Small intestine (tissue), 7 donors: ENCODE results near the gene ENOSF1. TPM values are rescaled to one million over a fixed set of nuclear protein-coding genes. Genes with fewer than 3 reads are reported as not detected.
"Not testable (repeated sequence)": the region's sequence is repeated elsewhere in the genome, so short reads cannot be mapped to it uniquely, and the experiment has no call there.

ENCODE experiments used
- DNase-seq, 2 donors: peaks; one replicate each; pipeline versions ENCODE4 v3.0.0 to v3.0.0-alpha.2; 2013
- FAIRE-seq: peaks from 2 replicates; lab custom pipeline; 2012; peaks lifted over from hg19 to GRCh38; lab: Jason Lieb, UNC
- H3K27ac ChIP-seq, 3 donors: one replicate each; pipeline ENCODE4 v1.5.1; 2013; ENCODE audit warnings: low read length in 2 of 3, mild to moderate bottlenecking in 2 of 3, control low read depth in 1 of 3, inconsistent platforms in 1 of 3, low read depth in 1 of 3, moderate library complexity in 1 of 3
- H3K27me3 ChIP-seq, 3 donors: one replicate each; pipeline ENCODE4 v1.6.1; 2013; ENCODE audit warnings: low read length in 3 of 3, inconsistent platforms in 1 of 3; ENCODE audit not compliant: control insufficient read depth in 3 of 3, insufficient read depth in 3 of 3
- H3K36me3 ChIP-seq, 3 donors: one replicate each; pipeline ENCODE4 v1.6.1; 2013; ENCODE audit warnings: low read length in 3 of 3, inconsistent platforms in 1 of 3, low read depth in 1 of 3, mild to moderate bottlenecking in 1 of 3, moderate library complexity in 1 of 3; ENCODE audit not compliant: control insufficient read depth in 3 of 3, insufficient read depth in 2 of 3
- H3K4me1 ChIP-seq, 3 donors: one replicate each; pipeline ENCODE4 v1.6.1; 2013; ENCODE audit warnings: low read length in 2 of 3, inconsistent platforms in 1 of 3, low read depth in 1 of 3, mild to moderate bottlenecking in 1 of 3, moderate library complexity in 1 of 3; ENCODE audit not compliant: control insufficient read depth in 3 of 3, insufficient read depth in 2 of 3
- H3K4me3 ChIP-seq, 3 donors: one replicate each; pipeline ENCODE4 v1.5.1; 2013; ENCODE audit warnings: low read length in 3 of 3, control low read depth in 1 of 3, inconsistent platforms in 1 of 3, low read depth in 1 of 3, mild to moderate bottlenecking in 1 of 3, moderate library complexity in 1 of 3
- H3K9me3 ChIP-seq, 2 donors: one replicate each; pipeline ENCODE4 v1.6.1; 2013; ENCODE audit warnings: low read depth in 1 of 2, low read length in 1 of 2; ENCODE audit not compliant: control insufficient read depth in 2 of 2, insufficient read depth in 1 of 2
- WGBS, 3 donors: extraction: QIAGEN DNeasy Blood & Tissue Kit; methylation state at CpG; one replicate each; pipeline ENCODE4 v1.1.7; 2013; 5-methylcytosine and 5-hydroxymethylcytosine counted together
- polyA plus RNA-seq, 4 donors: library from polyadenylated mRNA; stranded (reverse) in 3 of 4; unstranded in 1 of 4; fragments of 200-250 nt in 3 of 4; fragments of 120-200 nt in 1 of 4; gene quantifications; one replicate each; pipeline versions ENCODE4 v1.2.1 to v1.2.3, GENCODE V29; 2013
- donor health status: healthy with polysubstance abuse.
- donor health status: control.
- donor health status: control.
- donor health status: Bipolar disorder and iron deficiency.
- donor health status: healthy.

ENOSF1 gene
- polyA plus RNA-seq, 4 donors, result 35.4 to 327 (median 62.5) TPM

DNA sequence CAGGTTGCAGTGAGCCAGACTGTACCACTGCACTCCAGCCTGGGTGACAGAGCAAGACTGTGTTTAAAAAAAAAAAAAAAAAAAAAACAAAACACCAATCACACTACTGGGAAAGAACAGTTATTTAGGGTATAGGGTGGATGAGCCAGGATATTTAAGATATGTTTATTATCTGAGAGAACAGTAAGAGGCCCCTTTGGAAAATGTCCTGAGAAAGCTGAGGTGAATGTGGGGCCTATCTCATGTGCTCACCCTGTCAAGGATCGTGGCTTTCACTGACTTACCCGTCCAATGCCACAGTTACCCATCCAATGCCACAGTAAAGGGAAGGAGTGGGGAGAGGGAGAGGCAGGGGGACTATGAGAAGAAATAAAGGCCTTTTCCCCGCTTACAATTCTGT, 19.9 kb upstream of the ENOSF1 start:
- Histone ChIP-seq H3K9me3 (no peaks in the 10 kb centered on the region), H3K4me3 (no peak overlapping the region), H3K36me3 (peaks cover 0 to 25% (median 13%) of the 10 kb centered on the region in 3 donors), H3K27ac (no peak overlapping the region), H3K27me3 (no peaks in the 10 kb centered on the region), H3K4me1 (peaks cover 0 to 5% (median 0%) of the 10 kb centered on the region in 3 donors)
- FAIRE-seq (no peak), DNase-seq (peak in 1 of 2 donors; percentile 35)
- WGBS, 3 donors, result 26 to 63% (median 50%) methylated on average over 3 of the region's 3 CpGs

GRCh38 chr18:731185-731584, 18.8 kb upstream of the ENOSF1 start:
- DNase-seq (no peak), FAIRE-seq (no peak)
- H3K27me3 ChIP-seq, result no peaks in the 10 kb centered on the region
- peaks cover 0 to 22% (median 10%) of the 10 kb centered on the region in 3 donors for H3K36me3 ChIP-seq
- peaks cover 0 to 5% (median 0%) of the 10 kb centered on the region in 3 donors for H3K4me1 ChIP-seq
- no peak overlapping the region for H3K27ac ChIP-seq
- no peaks in the 10 kb centered on the region for H3K9me3 ChIP-seq
- no peak overlapping the region for H3K4me3 ChIP-seq

DNA sequence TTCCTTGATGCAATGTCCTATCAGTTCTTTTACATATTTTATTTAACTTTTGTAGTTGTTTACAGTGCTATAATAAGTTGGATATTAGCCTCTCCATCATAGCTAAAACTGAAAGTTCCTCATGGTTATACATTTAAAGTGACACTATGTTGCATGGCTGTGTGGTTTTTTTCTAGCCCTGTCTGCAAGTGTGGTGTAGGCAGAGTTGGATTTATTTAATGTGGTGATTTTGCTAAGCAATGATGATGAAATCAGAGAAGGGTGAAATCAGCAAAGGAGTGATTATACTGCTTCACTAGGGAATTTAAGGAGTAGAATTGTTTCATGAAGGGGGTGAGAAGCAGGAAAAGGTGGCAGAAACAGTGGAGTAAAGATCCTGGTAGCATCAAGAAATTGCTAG, 18.3 kb upstream of the ENOSF1 start:
- H3K36me3 ChIP-seq, result peaks cover 0 to 20% (median 5%) of the 10 kb centered on the region in 3 donors

GRCh38 chr18:730120-730519, 17.7 kb upstream of the ENOSF1 start:
- 93 to 96% (median 94%) methylated on average over 5 of the region's 5 CpGs for WGBS, 3 donors
- FAIRE-seq, H3K27ac ChIP-seq, H3K27me3 ChIP-seq, DNase-seq, H3K4me3 ChIP-seq, H3K9me3 ChIP-seq, H3K4me1 ChIP-seq: not testable (repeated sequence)
- H3K36me3 ChIP-seq, result peaks cover 0 to 20% (median 0%) of the 10 kb centered on the region in 3 donors

More for the DNA sequence above, 18.3 kb upstream of the ENOSF1 start:
- DNase-seq (no peak), FAIRE-seq (no peak)
- no peak overlapping the region for H3K4me3 ChIP-seq
- no peak overlapping the region for H3K27ac ChIP-seq
- no peaks in the 10 kb centered on the region for H3K9me3 ChIP-seq
- H3K27me3 ChIP-seq, result no peaks in the 10 kb centered on the region
- peaks cover 0 to 5% (median 0%) of the 10 kb centered on the region in 3 donors for H3K4me1 ChIP-seq

- DNase-seq (no peak), FAIRE-seq (no peak)
- Histone ChIP-seq H3K4me3 (no peak overlapping the region), H3K4me1 (no peaks in the 10 kb centered on the region), H3K36me3 (peaks cover 0 to 15% (median 4%) of the 10 kb centered on the region in 3 donors), H3K27me3 (no peaks in the 10 kb centered on the region), H3K27ac (no peak overlapping the region), H3K9me3 (no peaks in the 10 kb centered on the region)
- WGBS, 3 donors, result 89 to 97% (median 93%) methylated on average over 9 of the region's 9 CpGs
Observed at GRCh38 chr18:725646-726045, 13.2 kb upstream of the ENOSF1 start.

- no peak for FAIRE-seq
- Histone ChIP-seq H3K36me3 (peaks cover 0 to 15% (median 4%) of the 10 kb centered on the region in 3 donors), H3K27ac (no peak overlapping the region), H3K4me3 (no peak overlapping the region), H3K4me1 (no peaks in the 10 kb centered on the region), H3K9me3 (no peaks in the 10 kb centered on the region), H3K27me3 (no peaks in the 10 kb centered on the region)
- no peak for DNase-seq
- WGBS, 3 donors, result 78 to 90% (median 86%) methylated on average over 1 of the region's 1 CpG
Observed at GRCh38 chr18:723541-724080, 11.2 kb upstream of the ENOSF1 start.

DNA sequence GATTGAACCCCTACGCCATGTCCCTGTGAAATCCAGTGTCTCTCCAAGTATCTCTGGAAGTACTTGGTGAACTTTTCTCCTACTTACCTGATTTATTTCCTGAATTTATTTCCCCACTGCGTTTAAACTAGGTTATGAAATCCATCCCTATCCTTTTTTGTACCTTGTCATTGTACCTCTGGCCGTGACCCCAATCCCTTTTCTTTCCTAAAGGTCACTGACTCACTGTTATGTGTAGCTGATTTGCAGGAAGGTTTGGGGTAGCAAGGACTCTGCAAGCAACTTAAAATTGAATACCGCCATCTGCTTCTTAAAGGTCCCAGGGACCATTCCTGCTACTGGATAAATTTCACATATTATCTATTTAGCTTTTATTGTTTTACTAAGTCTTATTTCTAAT, 4.6 kb upstream of the ENOSF1 start:
- no peaks in the 10 kb centered on the region for H3K4me1 ChIP-seq
- H3K36me3 ChIP-seq, result peaks cover 0 to 4% (median 0%) of the 10 kb centered on the region in 3 donors
- peaks cover 0 to 5% of the 10 kb centered on the region in 2 donors for H3K9me3 ChIP-seq
- no peak overlapping the region for H3K27ac ChIP-seq
- no peaks in the 10 kb centered on the region for H3K27me3 ChIP-seq
- no peak for FAIRE-seq
- DNase-seq, result no peak
- WGBS, 3 donors, result 86 to 91% (median 87%) methylated on average over 4 of the region's 4 CpGs
- no peak overlapping the region for H3K4me3 ChIP-seq

GRCh38 chr18:715626-716025, 3.2 kb upstream of the ENOSF1 start:
- no peaks in the 10 kb centered on the region for H3K27me3 ChIP-seq

DNA sequence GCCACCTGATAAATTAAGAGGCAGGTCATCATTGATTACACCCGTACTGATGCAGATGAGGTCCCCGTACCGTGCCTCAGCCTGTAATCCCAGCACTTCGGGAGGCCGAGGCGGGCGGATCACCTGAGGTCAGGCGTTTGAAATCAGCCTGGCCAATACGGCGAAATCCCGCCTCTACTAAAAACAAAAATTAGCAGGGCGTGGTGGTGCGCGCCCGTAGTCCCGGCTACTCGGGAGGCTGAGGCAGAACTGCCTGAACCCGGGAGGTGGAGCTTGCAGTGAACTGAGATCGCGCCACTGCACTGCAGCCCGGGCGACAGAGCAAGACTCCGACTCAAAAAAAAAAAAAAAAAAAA, 683 bp upstream of the ENOSF1 start:
- peak overlapping the region in 2 of 3 donors; percentile 78 to 88 for H3K27ac ChIP-seq
- no peak for DNase-seq

More at GRCh38 chr18:715626-716025, 3.2 kb upstream of the ENOSF1 start:
- no peak for DNase-seq
- Histone ChIP-seq H3K4me1 (peaks cover 0 to under 1% (median 0%) of the 10 kb centered on the region in 3 donors), H3K9me3 (peaks cover 0 to 5% of the 10 kb centered on the region in 2 donors), H3K4me3 (no peak overlapping the region), H3K36me3 (peaks cover 0 to 4% (median 0%) of the 10 kb centered on the region in 3 donors), H3K27ac (no peak overlapping the region)
- FAIRE-seq, result no peak
- WGBS, 3 donors, result 77 to 87% (median 83%) methylated on average over 1 of the region's 1 CpG

More for the DNA sequence above, 683 bp upstream of the ENOSF1 start:
- FAIRE-seq, result no peak
- no peaks in the 10 kb centered on the region for H3K27me3 ChIP-seq
- WGBS, 3 donors, result 42 to 81% (median 51%) methylated on average over 22 to 23 of the region's 23 CpGs
- peak overlapping the region; percentile 11 to 66 (median 51) for H3K4me3 ChIP-seq
- H3K4me1 ChIP-seq, result peaks cover 0 to 20% (median 0%) of the 10 kb centered on the region in 3 donors
- H3K9me3 ChIP-seq, result peaks cover 0 to 5% of the 10 kb centered on the region in 2 donors
- H3K36me3 ChIP-seq, result peaks cover 0 to 15% (median under 1%) of the 10 kb centered on the region in 3 donors
